Measurements from ENCODE around the gene CP. TPM values are rescaled to one million over a fixed set of nuclear protein-coding genes. Genes with fewer than 3 reads are reported as not detected.

Gene CP
- total and polyA plus RNA-seq, 2 donors (not counting 1 experiment from before 2014, with no cell fraction given) = not detected

DNA sequence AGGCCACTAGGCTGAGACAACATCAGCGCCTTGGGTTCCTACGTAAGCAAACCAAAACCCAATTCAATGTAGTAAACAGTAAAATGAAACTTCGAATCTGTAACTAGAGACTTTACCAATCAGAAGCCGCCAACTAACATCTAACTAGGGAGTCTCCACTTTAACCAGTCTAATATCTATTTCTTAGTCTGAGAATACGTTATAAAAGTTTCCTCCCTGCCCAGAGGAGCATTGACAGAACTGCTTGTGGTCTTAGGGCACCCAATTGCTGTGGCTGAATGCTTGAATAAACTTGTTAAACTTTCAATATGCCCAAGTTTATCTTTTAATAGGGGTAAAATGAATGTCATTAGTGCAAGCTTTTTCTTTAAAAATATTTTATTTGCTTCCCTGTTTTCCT lies 4.3 kb downstream of the CP start:
- Histone ChIP-seq H4K20me1 (ENCODE audit: control insufficient read depth, insufficient read depth, low read length, poor library complexity, severe bottlenecking) (no peaks in the 10 kb centered on the region), H3K9me3 (ENCODE audit: control extremely low read depth in 1 of 3, control insufficient read depth in 2 of 3, insufficient read depth in 1 of 3, low read length in 2 of 3) (no peaks in the 10 kb centered on the region), H3K4me3 (ENCODE audit: control extremely low read depth in 1 of 5, extremely low read depth in 1 of 5, insufficient read depth in 1 of 5, low read depth in 2 of 5, low read length in 4 of 5) (no peak overlapping the region), H3K27me3 (replicated peaks in 1 of 4; ENCODE audit: control extremely low read depth in 1 of 4, control insufficient read depth in 3 of 4, insufficient read depth in 4 of 4, low read length in 3 of 4) (no peaks in the 10 kb centered on the region), H3K9ac (ENCODE audit: low read length) (no peak overlapping the region), H3K79me2 (ENCODE audit: control insufficient read depth, insufficient read depth, low read length) (no peaks in the 10 kb centered on the region), H3K4me1 (ENCODE audit: control insufficient read depth in 2 of 2, insufficient read depth in 2 of 2, low read length in 2 of 2) (no peaks in the 10 kb centered on the region), H3K4me2 (replicated peaks; ENCODE audit: low read depth, low read length, poor library complexity, severe bottlenecking) (no peak overlapping the region), H3K27ac (ENCODE audit: low read length in 2 of 2) (no peak overlapping the region), H3K36me3 (replicated peaks in 1 of 2; ENCODE audit: control extremely low read depth in 1 of 2, control insufficient read depth in 1 of 2, extremely low read depth in 1 of 2, insufficient read depth in 2 of 2, low read length in 1 of 2) (no peaks in the 10 kb centered on the region), H2AFZ (ENCODE audit: insufficient read depth, low read depth, low read length, poor library complexity, severe bottlenecking) (no peak overlapping the region)
- DNase-seq = no peak
- ATAC-seq (ENCODE audit: low read depth) = no peak
- Mint-ChIP-seq H3K27me3 (no peaks in the 10 kb centered on the region), H3K4me3 (no peak overlapping the region), H3K4me1 (no peaks in the 10 kb centered on the region), H3K27ac (no peak overlapping the region), H3K9me3 (ENCODE audit: insufficient read depth) (peaks cover 3% of the 10 kb centered on the region)
- TF ChIP-seq EZH2 (IDR thresholded peaks at IDR 0.05; ENCODE audit: borderline replicate concordance, insufficient read depth, low read depth, low read length, poor library complexity, severe bottlenecking) = no peak
- TF ChIP-seq, protein P1, sequence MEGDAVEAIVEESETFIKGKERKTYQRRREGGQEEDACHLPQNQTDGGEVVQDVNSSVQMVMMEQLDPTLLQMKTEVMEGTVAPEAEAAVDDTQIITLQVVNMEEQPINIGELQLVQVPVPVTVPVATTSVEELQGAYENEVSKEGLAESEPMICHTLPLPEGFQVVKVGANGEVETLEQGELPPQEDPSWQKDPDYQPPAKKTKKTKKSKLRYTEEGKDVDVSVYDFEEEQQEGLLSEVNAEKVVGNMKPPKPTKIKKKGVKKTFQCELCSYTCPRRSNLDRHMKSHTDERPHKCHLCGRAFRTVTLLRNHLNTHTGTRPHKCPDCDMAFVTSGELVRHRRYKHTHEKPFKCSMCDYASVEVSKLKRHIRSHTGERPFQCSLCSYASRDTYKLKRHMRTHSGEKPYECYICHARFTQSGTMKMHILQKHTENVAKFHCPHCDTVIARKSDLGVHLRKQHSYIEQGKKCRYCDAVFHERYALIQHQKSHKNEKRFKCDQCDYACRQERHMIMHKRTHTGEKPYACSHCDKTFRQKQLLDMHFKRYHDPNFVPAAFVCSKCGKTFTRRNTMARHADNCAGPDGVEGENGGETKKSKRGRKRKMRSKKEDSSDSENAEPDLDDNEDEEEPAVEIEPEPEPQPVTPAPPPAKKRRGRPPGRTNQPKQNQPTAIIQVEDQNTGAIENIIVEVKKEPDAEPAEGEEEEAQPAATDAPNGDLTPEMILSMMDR (IDR thresholded peaks at IDR 0.05) = no peak
- intact Hi-C loops (cut with micrococcal nuclease) = no loop called here
- WGBS (ENCODE audit: insufficient coverage) = no CpG with 5 or more reads among the region's 5 CpGs
- ChIA-PET POLR2A (no interaction called here), CTCF (interaction anchor here (1.2 to 1.4 kb wide), 3 partner anchors 54 to 96 kb away, joined by 3 read pairs; no protein-coding TSS in a partner anchor)

DNA sequence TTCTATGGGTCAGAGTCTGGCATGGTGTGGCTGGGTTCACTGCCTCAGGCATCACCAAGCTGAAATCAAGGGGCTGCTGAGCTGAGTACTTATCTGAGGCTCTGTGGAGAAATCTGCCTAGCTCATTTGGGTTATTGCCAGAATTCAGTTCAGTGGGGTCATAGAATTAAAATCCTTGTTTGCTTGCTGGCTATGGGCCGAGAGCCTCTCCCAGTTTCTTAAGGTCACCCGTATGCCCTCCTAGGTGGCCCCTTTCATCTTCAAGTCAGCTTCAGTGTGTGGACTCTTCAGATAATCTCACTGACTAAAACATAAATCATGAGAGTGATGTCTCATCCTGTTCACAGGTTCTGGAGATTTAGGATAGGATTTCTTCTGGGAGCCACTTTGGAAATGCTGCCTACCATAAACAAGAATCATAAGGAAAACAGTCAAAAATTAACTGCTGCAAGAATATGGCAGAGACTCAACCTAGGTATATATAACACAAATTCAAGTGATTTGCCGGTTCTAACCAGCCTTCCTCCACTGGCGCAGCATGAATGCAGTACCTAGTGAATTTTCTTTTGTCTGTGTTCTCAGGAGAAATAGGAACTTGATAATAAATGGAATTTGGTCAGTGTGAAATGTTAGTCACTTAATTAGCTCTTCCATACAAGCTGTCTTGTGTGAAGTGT lies 5.3 kb downstream of the CP start:
- Histone ChIP-seq H3K4me1 (ENCODE audit: control insufficient read depth in 2 of 2, insufficient read depth in 2 of 2, low read length in 2 of 2) (no peaks in the 10 kb centered on the region), H3K27ac (ENCODE audit: low read length in 2 of 2) (no peak overlapping the region), H3K9me3 (ENCODE audit: control extremely low read depth in 1 of 3, control insufficient read depth in 2 of 3, insufficient read depth in 1 of 3, low read length in 2 of 3) (no peaks in the 10 kb centered on the region), H3K4me2 (replicated peaks; ENCODE audit: low read depth, low read length, poor library complexity, severe bottlenecking) (no peak overlapping the region), H4K20me1 (ENCODE audit: control insufficient read depth, insufficient read depth, low read length, poor library complexity, severe bottlenecking) (no peaks in the 10 kb centered on the region), H3K9ac (ENCODE audit: low read length) (no peak overlapping the region), H2AFZ (ENCODE audit: insufficient read depth, low read depth, low read length, poor library complexity, severe bottlenecking) (no peak overlapping the region), H3K36me3 (replicated peaks in 1 of 2; ENCODE audit: control extremely low read depth in 1 of 2, control insufficient read depth in 1 of 2, extremely low read depth in 1 of 2, insufficient read depth in 2 of 2, low read length in 1 of 2) (no peaks in the 10 kb centered on the region), H3K4me3 (ENCODE audit: control extremely low read depth in 1 of 5, extremely low read depth in 1 of 5, insufficient read depth in 1 of 5, low read depth in 2 of 5, low read length in 4 of 5) (no peak overlapping the region), H3K79me2 (ENCODE audit: control insufficient read depth, insufficient read depth, low read length) (no peaks in the 10 kb centered on the region), H3K27me3 (replicated peaks in 1 of 4; ENCODE audit: control extremely low read depth in 1 of 4, control insufficient read depth in 3 of 4, insufficient read depth in 4 of 4, low read length in 3 of 4) (no peaks in the 10 kb centered on the region)
- intact Hi-C loops (cut with micrococcal nuclease) = no loop called here
- no peak overlapping the region for H3K4me3 Mint-ChIP-seq
- no peaks in the 10 kb centered on the region for H3K4me1 Mint-ChIP-seq
- 100% methylated on average over 2 of the region's 4 CpGs for WGBS (ENCODE audit: insufficient coverage)
- TF ChIP-seq, protein P1 (IDR thresholded peaks at IDR 0.05) = no peak
- TF ChIP-seq EZH2 (IDR thresholded peaks at IDR 0.05; ENCODE audit: borderline replicate concordance, insufficient read depth, low read depth, low read length, poor library complexity, severe bottlenecking) = no peak
- H3K27me3 Mint-ChIP-seq = no peaks in the 10 kb centered on the region
- CTCF ChIA-PET = interaction anchor here (1.0 to 1.4 kb wide), 4 partner anchors 55 to 96 kb away, joined by 3 read pairs; no protein-coding TSS in a partner anchor
- POLR2A ChIA-PET = interaction anchor here (0.6 kb wide), 1 partner anchor 22 kb away, joined by 3 read pairs; no protein-coding TSS in a partner anchor
- H3K27ac Mint-ChIP-seq = no peak overlapping the region
- ATAC-seq (ENCODE audit: low read depth) = no peak
- peaks cover 3% of the 10 kb centered on the region for H3K9me3 Mint-ChIP-seq (ENCODE audit: insufficient read depth)
- no peak for DNase-seq

All from B cell (primary cell).